ENCODE measurements around the gene BCAS3.
A peak's percentile ranks its signal among the peaks of the same experiment; 100 is the strongest.
"Not testable (repeated sequence)": the region's sequence is repeated elsewhere in the genome, so short reads cannot be mapped to it uniquely, and the experiment has no call there.

The BCAS3 gene

GRCh38 chr17:60745544-60745943, 67.9 kb downstream of the BCAS3 start:
- DNase-seq (ENCODE audit: low read depth): peak; percentile 6

- DNase-seq (ENCODE audit: low read depth): no peak
Measured at GRCh38 chr17:60747069-60747808, 69.6 kb downstream of the BCAS3 start.

GRCh38 chr17:60748204-60748603, 70.6 kb downstream of the BCAS3 start:
- DNase-seq (ENCODE audit: low read depth): no peak

- no peak for DNase-seq (ENCODE audit: low read depth)
Measured at GRCh38 chr17:60749050-60749449, 71.4 kb downstream of the BCAS3 start.

- DNase-seq (ENCODE audit: low read depth): no peak
Measured at GRCh38 chr17:60749708-60750107, 72.1 kb downstream of the BCAS3 start.

GRCh38 chr17:60750640-60751039, 73.0 kb downstream of the BCAS3 start:
- no peak for DNase-seq (ENCODE audit: low read depth)

- DNase-seq (ENCODE audit: low read depth): no peak
Measured at GRCh38 chr17:60751884-60752283, 74.2 kb downstream of the BCAS3 start.

GRCh38 chr17:60752873-60753577, 75.4 kb downstream of the BCAS3 start:
- no peak for DNase-seq (ENCODE audit: low read depth)

GRCh38 chr17:60754057-60754604, 76.5 kb downstream of the BCAS3 start:
- no peak for DNase-seq (ENCODE audit: low read depth)

GRCh38 chr17:60756798-60757197, 79.1 kb downstream of the BCAS3 start:
- DNase-seq (ENCODE audit: low read depth): not testable (repeated sequence)

GRCh38 chr17:60757437-60757836, 79.8 kb downstream of the BCAS3 start:
- DNase-seq (ENCODE audit: low read depth): no peak

- no peak for DNase-seq (ENCODE audit: low read depth)
Measured at GRCh38 chr17:60759756-60760155, 82.1 kb downstream of the BCAS3 start.

GRCh38 chr17:60761301-60761700, 83.7 kb downstream of the BCAS3 start:
- not testable (repeated sequence) for DNase-seq (ENCODE audit: low read depth)

GRCh38 chr17:60766778-60767190, 89.1 kb downstream of the BCAS3 start:
- DNase-seq (ENCODE audit: low read depth): no peak

- no peak for DNase-seq (ENCODE audit: low read depth)
Measured at GRCh38 chr17:60767744-60768308, 90.2 kb downstream of the BCAS3 start.

GRCh38 chr17:60769327-60769726, 91.7 kb downstream of the BCAS3 start:
- DNase-seq (ENCODE audit: low read depth): no peak

- DNase-seq (ENCODE audit: low read depth): no peak
Measured at GRCh38 chr17:60770946-60771422, 93.3 kb downstream of the BCAS3 start.

- not testable (repeated sequence) for DNase-seq (ENCODE audit: low read depth)
Measured at GRCh38 chr17:60771621-60772020, 94.0 kb downstream of the BCAS3 start.

GRCh38 chr17:60773552-60773951, 95.9 kb downstream of the BCAS3 start:
- DNase-seq (ENCODE audit: low read depth): no peak

GRCh38 chr17:60781880-60782412, 104.3 kb downstream of the BCAS3 start:
- no peak for DNase-seq (ENCODE audit: low read depth)

- DNase-seq (ENCODE audit: low read depth): no peak
Measured at GRCh38 chr17:60782742-60783141, 105.1 kb downstream of the BCAS3 start.

GRCh38 chr17:60790205-60790604, 112.6 kb downstream of the BCAS3 start:
- no peak for DNase-seq (ENCODE audit: low read depth)

Measured in amniotic epithelial cell (primary cell).